ENCODE data around the gene CCM2.

The CCM2 gene

GRCh38 chr7:45064047-45064725 lies 64.2 kb downstream of the CCM2 start:
- Histone ChIP-seq H3K4me3 (ENCODE audit: low read length) (no peak overlapping the region), H3K27ac (ENCODE audit: low read depth, low read length) (no peak overlapping the region), H3K9ac (ENCODE audit: low read depth, low read length) (no peak overlapping the region), H3K4me1 (ENCODE audit: insufficient read depth, low read length) (no peaks in the 10 kb centered on the region), H3K27me3 (ENCODE audit: insufficient read depth, low read length) (no peaks in the 10 kb centered on the region), H3K36me3 (ENCODE audit: insufficient read depth, low read length) (peaks cover 20% of the 10 kb centered on the region), H3K9me3 (ENCODE audit: insufficient read depth, low read depth, low read length) (no peaks in the 10 kb centered on the region)
- 91% methylated on average over 16 of the region's 16 CpGs for WGBS

GRCh38 chr7:45065031-45065995 lies 65.3 kb downstream of the CCM2 start:
- no peak overlapping the region for H3K4me3 ChIP-seq (ENCODE audit: low read length)
- no peaks in the 10 kb centered on the region for H3K4me1 ChIP-seq (ENCODE audit: insufficient read depth, low read length)
- H3K36me3 ChIP-seq (ENCODE audit: insufficient read depth, low read length), result peaks cover 28% of the 10 kb centered on the region
- no peaks in the 10 kb centered on the region for H3K9me3 ChIP-seq (ENCODE audit: insufficient read depth, low read depth, low read length)
- no peak overlapping the region for H3K9ac ChIP-seq (ENCODE audit: low read depth, low read length)
- WGBS, result 96% methylated on average over 12 of the region's 12 CpGs
- H3K27me3 ChIP-seq (ENCODE audit: insufficient read depth, low read length), result no peaks in the 10 kb centered on the region
- no peak overlapping the region for H3K27ac ChIP-seq (ENCODE audit: low read depth, low read length)

GRCh38 chr7:45066409-45066808 lies 66.4 kb downstream of the CCM2 start:
- WGBS, result 92% methylated on average over 6 of the region's 7 CpGs
- Histone ChIP-seq H3K27me3 (ENCODE audit: insufficient read depth, low read length) (no peaks in the 10 kb centered on the region), H3K9ac (ENCODE audit: low read depth, low read length) (no peak overlapping the region), H3K36me3 (ENCODE audit: insufficient read depth, low read length) (peaks cover 33% of the 10 kb centered on the region), H3K27ac (ENCODE audit: low read depth, low read length) (no peak overlapping the region), H3K4me3 (ENCODE audit: low read length) (no peak overlapping the region), H3K4me1 (ENCODE audit: insufficient read depth, low read length) (no peaks in the 10 kb centered on the region), H3K9me3 (ENCODE audit: insufficient read depth, low read depth, low read length) (no peaks in the 10 kb centered on the region)

- 93% methylated on average over 3 of the region's 3 CpGs for whole genome bisulfite sequencing
These were observed 67.6 kb downstream of the CCM2 start for GRCh38 chr7:45067582-45067981.

GRCh38 chr7:45068236-45069023 lies 68.4 kb downstream of the CCM2 start:
- no peaks in the 10 kb centered on the region for H3K27me3 ChIP-seq (ENCODE audit: insufficient read depth, low read length)
- H3K9ac ChIP-seq (ENCODE audit: low read depth, low read length), result no peak overlapping the region
- 93% methylated on average over 15 of the region's 15 CpGs for WGBS
- H3K27ac ChIP-seq (ENCODE audit: low read depth, low read length), result no peak overlapping the region
- no peaks in the 10 kb centered on the region; the same call in 1 of the 2 replicates for H3K4me1 ChIP-seq (ENCODE audit: insufficient read depth, low read length)
- peaks cover 34% of the 10 kb centered on the region for H3K36me3 ChIP-seq (ENCODE audit: insufficient read depth, low read length)
- H3K9me3 ChIP-seq (ENCODE audit: insufficient read depth, low read depth, low read length), result no peaks in the 10 kb centered on the region
- H3K4me3 ChIP-seq (ENCODE audit: low read length), result no peak overlapping the region

More at GRCh38 chr7:45067582-45067981, 67.6 kb downstream of the CCM2 start:
- Histone ChIP-seq H3K9ac (ENCODE audit: low read depth, low read length) (no peak overlapping the region), H3K27ac (ENCODE audit: low read depth, low read length) (no peak overlapping the region), H3K9me3 (ENCODE audit: insufficient read depth, low read depth, low read length) (no peaks in the 10 kb centered on the region), H3K27me3 (ENCODE audit: insufficient read depth, low read length) (no peaks in the 10 kb centered on the region), H3K36me3 (ENCODE audit: insufficient read depth, low read length) (peaks cover 33% of the 10 kb centered on the region), H3K4me3 (ENCODE audit: low read length) (no peak overlapping the region), H3K4me1 (ENCODE audit: insufficient read depth, low read length) (no peaks in the 10 kb centered on the region; the same call in 1 of the 2 replicates)

- H3K27me3 ChIP-seq (ENCODE audit: insufficient read depth, low read length), result no peaks in the 10 kb centered on the region
- no peak overlapping the region for H3K9ac ChIP-seq (ENCODE audit: low read depth, low read length)
- H3K36me3 ChIP-seq (ENCODE audit: insufficient read depth, low read length), result peaks cover 37% of the 10 kb centered on the region
- WGBS, result 97% methylated on average over 14 of the region's 15 CpGs
- H3K27ac ChIP-seq (ENCODE audit: low read depth, low read length), result no peak overlapping the region
- H3K4me3 ChIP-seq (ENCODE audit: low read length), result no peak overlapping the region
- H3K4me1 ChIP-seq (ENCODE audit: insufficient read depth, low read length), result no peaks in the 10 kb centered on the region; the same call in 1 of the 2 replicates
- H3K9me3 ChIP-seq (ENCODE audit: insufficient read depth, low read depth, low read length), result no peaks in the 10 kb centered on the region
These were observed 69.6 kb downstream of the CCM2 start for GRCh38 chr7:45069444-45070253.

- no peaks in the 10 kb centered on the region; the same call in 1 of the 2 replicates for H3K4me1 ChIP-seq (ENCODE audit: insufficient read depth, low read length)
- no peaks in the 10 kb centered on the region for H3K27me3 ChIP-seq (ENCODE audit: insufficient read depth, low read length)
- 95% methylated on average over 1 of the region's 1 CpG for WGBS
- H3K9ac ChIP-seq (ENCODE audit: low read depth, low read length), result no peak overlapping the region
- H3K4me3 ChIP-seq (ENCODE audit: low read length), result no peak overlapping the region
- H3K27ac ChIP-seq (ENCODE audit: low read depth, low read length), result no peak overlapping the region
- no peaks in the 10 kb centered on the region for H3K9me3 ChIP-seq (ENCODE audit: insufficient read depth, low read depth, low read length)
- H3K36me3 ChIP-seq (ENCODE audit: insufficient read depth, low read length), result peaks cover 42% of the 10 kb centered on the region
These were observed 70.2 kb downstream of the CCM2 start for GRCh38 chr7:45070254-45070642.

- H3K9me3 ChIP-seq (ENCODE audit: insufficient read depth, low read depth, low read length), result no peaks in the 10 kb centered on the region
- 85% methylated on average over 3 of the region's 3 CpGs for WGBS
- no peak overlapping the region for H3K4me3 ChIP-seq (ENCODE audit: low read length)
- no peaks in the 10 kb centered on the region for H3K27me3 ChIP-seq (ENCODE audit: insufficient read depth, low read length)
- H3K9ac ChIP-seq (ENCODE audit: low read depth, low read length), result no peak overlapping the region
- peaks cover 49% of the 10 kb centered on the region for H3K36me3 ChIP-seq (ENCODE audit: insufficient read depth, low read length)
- H3K27ac ChIP-seq (ENCODE audit: low read depth, low read length), result no peak overlapping the region
- H3K4me1 ChIP-seq (ENCODE audit: insufficient read depth, low read length), result no peaks in the 10 kb centered on the region; the same call in 1 of the 2 replicates
These were observed 71.5 kb downstream of the CCM2 start for GRCh38 chr7:45071528-45071927.

- WGBS, result 90% methylated on average over 13 of the region's 13 CpGs
- Histone ChIP-seq H3K9ac (ENCODE audit: low read depth, low read length) (no peak overlapping the region), H3K27ac (ENCODE audit: low read depth, low read length) (no peak overlapping the region), H3K36me3 (ENCODE audit: insufficient read depth, low read length) (peaks cover 49% of the 10 kb centered on the region), H3K27me3 (ENCODE audit: insufficient read depth, low read length) (no peaks in the 10 kb centered on the region), H3K9me3 (ENCODE audit: insufficient read depth, low read depth, low read length) (no peaks in the 10 kb centered on the region), H3K4me3 (ENCODE audit: low read length) (no peak overlapping the region), H3K4me1 (ENCODE audit: insufficient read depth, low read length) (no peaks in the 10 kb centered on the region; the same call in 1 of the 2 replicates)
These were observed 72.4 kb downstream of the CCM2 start for GRCh38 chr7:45072131-45073030.
